GM23248 (cell line): Measurements from ENCODE around the gene SOX12. TPM values are rescaled to one million over a fixed set of nuclear protein-coding genes. Genes with fewer than 3 reads are reported as not detected.

Experiments used
- DNase-seq: peaks from one replicate; pipeline ENCODE4 v3.0.0-alpha.2; 2015
- H2AFZ ChIP-seq: fragments of 200-600 bp; sonication (generic); 2 replicates; pipeline ENCODE4 v1.6.1; 2016; ENCODE audit warnings: antibody characterized with exemption
- H3F3A ChIP-seq: fragments of 200-600 bp; sonication (generic); 2 replicates; pipeline ENCODE4 v1.6.1; 2016; ENCODE audit warnings: mild to moderate bottlenecking, antibody characterized with exemption, mixed run types; ENCODE audit not compliant: insufficient read depth
- H3K27ac ChIP-seq: fragments of 200-600 bp; sonication (generic); 2 replicates; pipeline ENCODE4 v1.5.1; 2016; ENCODE audit warnings: mild to moderate bottlenecking
- H3K27me3 ChIP-seq: fragments of 200-600 bp; sonication (generic); replicated peaks from 2 replicates; pipeline ENCODE4 v1.6.1; 2016; ENCODE audit warnings: mild to moderate bottlenecking; ENCODE audit not compliant: insufficient read depth
- H3K36me3 ChIP-seq: fragments of 200-600 bp; sonication (generic); 2 replicates; pipeline ENCODE4 v1.6.1; 2016; ENCODE audit warnings: low read depth, mild to moderate bottlenecking
- H3K4me1 ChIP-seq: fragments of 200-600 bp; sonication (generic); 2 replicates; pipeline ENCODE4 v1.6.1; 2016; ENCODE audit warnings: mild to moderate bottlenecking; ENCODE audit not compliant: insufficient read depth
- H3K4me2 ChIP-seq: fragments of 200-600 bp; sonication (generic); one replicate; pipeline ENCODE4 v1.6.1; 2016; ENCODE audit warnings: mild to moderate bottlenecking; ENCODE audit not compliant: unreplicated experiment
- H3K4me3 ChIP-seq: fragments of 200-600 bp; sonication (generic); 2 replicates; pipeline ENCODE4 v1.5.1; 2016; ENCODE audit warnings: mild to moderate bottlenecking
- H3K79me2 ChIP-seq: fragments of 200-600 bp; sonication (generic); 2 replicates; pipeline ENCODE4 v1.6.1; 2016; ENCODE audit warnings: mild to moderate bottlenecking; ENCODE audit not compliant: insufficient read depth
- H3K9ac ChIP-seq: fragments of 200-600 bp; sonication (generic); 2 replicates; pipeline ENCODE4 v1.6.1; 2016; ENCODE audit warnings: mild to moderate bottlenecking
- H3K9me2 ChIP-seq: fragments of 200-600 bp; sonication (generic); 2 replicates; pipeline ENCODE4 v1.6.1; 2016; ENCODE audit warnings: mixed run types, mild to moderate bottlenecking, moderate library complexity; ENCODE audit not compliant: insufficient read depth
- H3K9me3 ChIP-seq: fragments of 200-600 bp; sonication (generic); one replicate; pipeline ENCODE4 v1.6.1; 2017; ENCODE audit warnings: low read depth
- H4K20me1 ChIP-seq: fragments of 200-600 bp; sonication (generic); 2 replicates; pipeline ENCODE4 v1.6.0; 2016; ENCODE audit not compliant: insufficient read depth
- EZH2 ChIP-seq: fragments of 200-600 bp; sonication (generic); IDR thresholded peaks from 2 replicates; pipeline ENCODE4 v1.6.1; 2018; ENCODE audit warnings: antibody characterized with exemption, mild to moderate bottlenecking; ENCODE audit not compliant: insufficient read depth, poor library complexity, severe bottlenecking
- EZH2phosphoT487 ChIP-seq: fragments of 200-600 bp; sonication (generic); IDR thresholded peaks from 2 replicates; pipeline ENCODE4 v1.6.1; 2018; ENCODE audit warnings: antibody characterized with exemption, moderate library complexity, mild to moderate bottlenecking, low read depth; ENCODE audit not compliant: insufficient read depth
- WGBS, 2 experiments: methylation state at CpG; one replicate each; pipeline ENCODE4 v1.1.6; 2015 to 2017; ENCODE audit warnings: low lambda C conversion rate in 2 of 2, low coverage in 1 of 2; ENCODE audit errors: missing lambda C conversion rate in 2 of 2; 5-methylcytosine and 5-hydroxymethylcytosine counted together
- in situ Hi-C: fragments of 300-500 bp; cut with MboI; formaldehyde crosslinking; loops from 2 replicates; pipeline ENCODE4 v1.15.0; 2020
- polyA plus RNA-seq: library from polyadenylated mRNA; unstranded; fragments of >200 nt; fragmentation: Nextera tagmentation; extraction: Ambion mirVana; gene quantifications from 2 replicates; pipeline ENCODE4 v1.2.1, GENCODE V29; 2016
- total RNA-seq: library from RNA; depleted of rRNA; stranded (reverse); fragments of >200 nt; shearing (Covaris generic); gene quantifications from 2 replicates; pipeline ENCODE4 v1.2.3, GENCODE V29; 2014

Gene SOX12
- total and polyA plus RNA-seq, 2 experiments from 2014 or later, result 2.1 to 7.5 TPM

GRCh38 chr20:309306-309840 lies 16.0 kb upstream of the SOX12 start:
- in situ Hi-C loops, result no loop called here
- Histone ChIP-seq H3K4me2 (peak overlapping the region; percentile 87), H3K4me3 (peak overlapping the region; percentile 72), H2AFZ (peak overlapping the region; percentile 89), H3K27me3 (no peaks in the 10 kb centered on the region), H3F3A (peaks cover 17% of the 10 kb centered on the region; the same call in 1 of the 2 replicates), H3K9ac (peak overlapping the region; percentile 89), H3K27ac (peak overlapping the region; percentile 96), H3K9me3 (no peaks in the 10 kb centered on the region), H3K36me3 (no peaks in the 10 kb centered on the region), H3K4me1 (peaks cover 23% of the 10 kb centered on the region), H3K9me2 (no peaks in the 10 kb centered on the region), H3K79me2 (no peaks in the 10 kb centered on the region), H4K20me1 (no peaks in the 10 kb centered on the region)
- no peak for TF ChIP-seq EZH2phosphoT487
- no peak for TF ChIP-seq EZH2
- DNase-seq, result peak; percentile 57
- 2 to 3% methylated on average over 6 of the region's 6 CpGs for WGBS, 2 experiments

- Histone ChIP-seq H4K20me1 (no peaks in the 10 kb centered on the region), H3K79me2 (no peaks in the 10 kb centered on the region), H3K27me3 (no peaks in the 10 kb centered on the region), H3K4me2 (peak overlapping the region; percentile 87), H3K4me3 (peak overlapping the region; percentile 72), H2AFZ (peak overlapping the region; percentile 89), H3K9ac (peak overlapping the region; percentile 89), H3K36me3 (no peaks in the 10 kb centered on the region), H3F3A (peaks cover 17% of the 10 kb centered on the region; the same call in 1 of the 2 replicates), H3K9me2 (no peaks in the 10 kb centered on the region), H3K4me1 (peaks cover 23% of the 10 kb centered on the region), H3K9me3 (no peaks in the 10 kb centered on the region), H3K27ac (peak overlapping the region; percentile 96)
- DNase-seq, result peak; percentile 100
- 2% methylated on average over 20 to 30 of the region's 31 CpGs for WGBS, 2 experiments
- no peak for TF ChIP-seq EZH2
- no peak for TF ChIP-seq EZH2phosphoT487
- in situ Hi-C loops, result no loop called here
These were observed 15.3 kb upstream of the SOX12 start for GRCh38 chr20:309841-310644.

GRCh38 chr20:310645-311044 lies 14.7 kb upstream of the SOX12 start:
- WGBS, 2 experiments, result 4% methylated on average over 7 of the region's 7 CpGs
- Histone ChIP-seq H3K9ac (peak overlapping the region; percentile 39), H3K9me3 (no peaks in the 10 kb centered on the region), H3K9me2 (no peaks in the 10 kb centered on the region), H2AFZ (peak overlapping the region; percentile 49), H4K20me1 (no peaks in the 10 kb centered on the region), H3K4me1 (peaks cover 23% of the 10 kb centered on the region), H3K4me2 (peak overlapping the region; percentile 87), H3K27ac (peak overlapping the region; percentile 96), H3K79me2 (no peaks in the 10 kb centered on the region), H3K4me3 (peak overlapping the region; percentile 41; the same call in 1 of the 2 replicates), H3F3A (peaks cover 17% of the 10 kb centered on the region; the same call in 1 of the 2 replicates), H3K27me3 (no peaks in the 10 kb centered on the region), H3K36me3 (no peaks in the 10 kb centered on the region)
- TF ChIP-seq EZH2phosphoT487 (no peak), EZH2 (no peak)
- DNase-seq, result no peak
- in situ Hi-C loops, result no loop called here

- Histone ChIP-seq H3K27me3 (no peaks in the 10 kb centered on the region), H3K9me2 (no peaks in the 10 kb centered on the region), H3K9ac (no peak overlapping the region), H3K9me3 (no peaks in the 10 kb centered on the region), H3K27ac (no peak overlapping the region), H2AFZ (no peak overlapping the region), H3F3A (peaks cover 21% of the 10 kb centered on the region; the same call in 1 of the 2 replicates), H4K20me1 (no peaks in the 10 kb centered on the region), H3K79me2 (no peaks in the 10 kb centered on the region), H3K36me3 (no peaks in the 10 kb centered on the region), H3K4me3 (no peak overlapping the region), H3K4me2 (no peak overlapping the region), H3K4me1 (peaks cover 31% of the 10 kb centered on the region)
- DNase-seq, result no peak
- TF ChIP-seq EZH2, result no peak
- no peak for TF ChIP-seq EZH2phosphoT487
- WGBS, 2 experiments, result 70 to 76% methylated on average over 7 of the region's 7 CpGs
- in situ Hi-C loops, result no loop called here
These were observed 13.7 kb upstream of the SOX12 start for GRCh38 chr20:311609-312008.
